Measurements from ENCODE around the gene PTPRN2.
"Not testable (repeated sequence)": the region's sequence is repeated elsewhere in the genome, so short reads cannot be mapped to it uniquely, and the experiment has no call there.

Gene PTPRN2

DNA sequence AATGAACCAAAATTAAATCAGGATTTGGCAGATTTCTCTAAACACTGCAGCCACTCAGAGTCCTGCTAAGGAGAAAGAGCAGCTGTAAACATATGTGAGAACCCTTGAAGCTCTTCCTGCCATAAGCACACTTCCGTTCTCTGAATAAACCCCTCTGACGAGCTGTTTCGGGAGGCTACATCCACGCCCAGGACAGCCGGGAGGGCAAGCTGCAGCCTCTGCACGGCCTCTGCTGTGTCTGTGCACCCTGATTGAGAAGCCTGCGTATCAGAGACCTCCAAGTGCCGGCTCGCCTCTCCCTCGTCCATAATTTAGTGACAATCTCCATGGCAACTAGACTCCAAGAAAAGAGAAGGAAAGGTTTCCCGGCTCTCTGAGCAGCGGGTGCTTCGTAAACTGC, 114.4 kb downstream of the PTPRN2 start:
- Mint-ChIP-seq H3K4me3 (no peak overlapping the region), H3K36me3 (no peaks in the 10 kb centered on the region), H3K9me3 (no peaks in the 10 kb centered on the region), H3K4me1 (no peaks in the 10 kb centered on the region), H3K27me3 (peaks cover 5% of the 10 kb centered on the region), H3K27ac (no peak overlapping the region)

DNA sequence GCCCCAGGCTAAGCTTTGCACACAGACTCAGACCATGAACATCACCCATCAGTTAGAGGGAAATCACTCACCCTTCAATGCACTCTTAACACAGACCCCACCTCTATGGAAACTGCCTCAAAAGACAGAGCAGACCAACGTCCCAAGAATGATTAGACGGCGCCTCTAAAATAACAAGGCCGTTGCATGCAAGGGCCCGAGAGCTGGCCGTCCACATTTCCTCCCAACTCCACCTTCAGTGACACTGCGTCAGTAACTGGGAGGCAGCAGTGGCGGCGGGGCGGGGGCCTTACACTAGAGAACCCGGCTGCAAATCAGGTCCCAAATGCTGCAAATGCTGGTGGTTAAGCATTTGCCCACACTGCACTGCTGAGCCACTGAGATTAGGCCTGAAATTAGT, 115.0 kb downstream of the PTPRN2 start:
- no peaks in the 10 kb centered on the region for H3K36me3 Mint-ChIP-seq
- H3K4me1 Mint-ChIP-seq: no peaks in the 10 kb centered on the region
- peaks cover 5% of the 10 kb centered on the region for H3K27me3 Mint-ChIP-seq
- no peak overlapping the region for H3K4me3 Mint-ChIP-seq
- no peaks in the 10 kb centered on the region for H3K9me3 Mint-ChIP-seq
- no peak overlapping the region for H3K27ac Mint-ChIP-seq

DNA sequence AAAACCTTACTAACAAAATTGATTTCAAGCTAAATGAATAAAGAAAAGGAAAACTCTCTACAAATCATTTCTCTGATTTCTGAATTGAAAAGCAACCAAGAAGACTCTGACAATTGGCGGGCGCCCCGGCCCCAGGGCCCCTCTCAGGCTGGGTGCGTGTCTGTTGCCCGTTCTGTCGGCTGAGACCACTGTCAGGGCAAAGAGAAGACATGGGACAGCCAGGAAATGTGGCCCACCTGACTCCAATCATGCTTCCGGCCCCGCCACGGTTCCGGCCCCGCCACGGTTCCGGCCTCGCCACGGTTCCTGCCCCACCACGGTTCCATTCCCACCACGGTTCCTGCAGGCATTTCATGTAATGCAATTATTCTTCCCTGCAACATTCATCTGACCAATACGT, 115.9 kb downstream of the PTPRN2 start:
- no peak overlapping the region for H3K27ac Mint-ChIP-seq
- H3K4me3 Mint-ChIP-seq: no peak overlapping the region
- peaks cover 5% of the 10 kb centered on the region for H3K27me3 Mint-ChIP-seq
- no peaks in the 10 kb centered on the region for H3K9me3 Mint-ChIP-seq
- H3K36me3 Mint-ChIP-seq: no peaks in the 10 kb centered on the region
- H3K4me1 Mint-ChIP-seq: no peaks in the 10 kb centered on the region

DNA sequence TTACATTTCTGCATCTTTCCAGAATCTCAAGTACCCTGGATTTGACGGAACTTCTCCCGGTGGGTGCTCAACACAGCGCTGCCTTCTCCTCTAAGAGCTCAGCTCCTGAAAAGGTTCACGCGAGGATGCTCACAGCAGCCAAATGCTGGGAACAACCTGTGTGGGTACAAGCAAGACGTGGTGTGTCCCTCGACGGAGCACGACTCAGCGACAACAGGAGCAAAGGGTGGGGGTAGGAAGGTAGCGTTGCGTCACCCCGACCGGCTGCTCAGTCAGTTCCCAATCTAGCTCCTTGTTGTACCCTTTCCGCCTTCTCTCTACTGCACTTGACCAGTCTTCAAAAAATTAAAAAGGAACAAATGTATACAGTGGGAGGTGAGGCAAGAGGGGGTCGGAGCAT, 117.3 kb downstream of the PTPRN2 start:
- no peak overlapping the region for H3K27ac Mint-ChIP-seq
- no peak overlapping the region for H3K4me3 Mint-ChIP-seq
- no peaks in the 10 kb centered on the region for H3K36me3 Mint-ChIP-seq
- H3K4me1 Mint-ChIP-seq: no peaks in the 10 kb centered on the region
- no peaks in the 10 kb centered on the region for H3K9me3 Mint-ChIP-seq
- peaks cover 5% of the 10 kb centered on the region for H3K27me3 Mint-ChIP-seq

DNA sequence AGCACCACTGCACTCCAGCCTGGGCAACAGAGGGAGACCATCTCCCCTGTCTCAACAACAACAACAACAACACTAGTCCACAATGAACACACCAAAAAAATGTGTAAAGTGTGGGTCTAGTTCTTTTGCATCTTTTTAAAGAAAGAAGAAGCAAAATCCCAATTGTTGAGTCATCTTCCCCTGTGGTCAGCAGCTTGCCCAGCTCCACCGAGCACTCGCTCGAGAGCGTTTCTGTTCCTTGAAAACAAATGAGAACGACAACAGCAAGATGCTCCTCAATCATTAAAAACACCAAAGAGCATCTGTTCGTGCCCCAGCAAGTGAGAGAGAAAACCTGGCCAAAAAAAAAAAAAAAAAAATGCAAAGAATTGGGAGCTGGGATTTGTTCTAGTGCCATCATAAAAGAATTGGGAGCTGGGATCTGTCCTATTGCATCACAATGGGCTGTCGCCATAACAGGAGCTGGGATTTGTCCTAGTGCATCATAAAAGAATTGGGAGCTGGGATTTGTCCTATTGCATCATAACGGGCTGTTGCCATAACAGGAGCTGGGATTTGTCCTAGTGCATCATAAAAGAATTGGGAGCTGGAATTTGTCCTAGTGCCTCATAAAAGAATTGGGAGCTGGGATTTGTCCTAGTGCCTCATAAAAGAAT, 118.1 kb downstream of the PTPRN2 start:
- Mint-ChIP-seq H3K27ac (no peak overlapping the region), H3K4me1 (no peaks in the 10 kb centered on the region), H3K27me3 (peaks cover 5% of the 10 kb centered on the region), H3K9me3 (no peaks in the 10 kb centered on the region), H3K4me3 (no peak overlapping the region), H3K36me3 (no peaks in the 10 kb centered on the region)

DNA sequence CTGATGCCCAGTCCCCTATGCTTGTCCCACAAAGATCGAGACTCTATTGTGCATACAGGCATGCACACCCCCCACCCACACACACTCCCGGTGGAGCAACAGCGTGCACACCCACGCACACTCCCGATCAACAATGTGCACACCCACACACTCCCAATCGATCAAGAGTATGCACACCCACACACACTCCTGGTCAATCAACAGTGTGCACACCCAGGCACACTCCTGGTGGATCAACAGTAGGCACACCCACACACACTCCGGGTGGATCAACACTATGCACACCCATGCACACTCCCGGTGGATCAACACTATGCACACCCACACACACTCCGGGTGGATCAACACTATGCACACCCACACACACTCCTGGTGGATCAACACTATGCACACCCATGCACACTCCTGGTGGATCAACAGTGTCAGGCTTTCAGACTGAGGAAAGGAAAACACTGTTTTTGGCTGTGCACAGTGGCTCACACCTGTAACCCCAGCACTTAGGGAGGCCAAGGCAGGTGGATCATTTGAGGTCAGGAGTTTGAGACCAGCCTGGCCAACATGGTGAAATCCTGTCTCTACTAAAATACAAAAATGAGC, 118.8 kb downstream of the PTPRN2 start:
- peaks cover 5% of the 10 kb centered on the region for H3K27me3 Mint-ChIP-seq
- H3K9me3 Mint-ChIP-seq: no peaks in the 10 kb centered on the region
- H3K4me1 Mint-ChIP-seq: no peaks in the 10 kb centered on the region
- no peaks in the 10 kb centered on the region for H3K36me3 Mint-ChIP-seq
- no peak overlapping the region for H3K27ac Mint-ChIP-seq
- no peak overlapping the region for H3K4me3 Mint-ChIP-seq

DNA sequence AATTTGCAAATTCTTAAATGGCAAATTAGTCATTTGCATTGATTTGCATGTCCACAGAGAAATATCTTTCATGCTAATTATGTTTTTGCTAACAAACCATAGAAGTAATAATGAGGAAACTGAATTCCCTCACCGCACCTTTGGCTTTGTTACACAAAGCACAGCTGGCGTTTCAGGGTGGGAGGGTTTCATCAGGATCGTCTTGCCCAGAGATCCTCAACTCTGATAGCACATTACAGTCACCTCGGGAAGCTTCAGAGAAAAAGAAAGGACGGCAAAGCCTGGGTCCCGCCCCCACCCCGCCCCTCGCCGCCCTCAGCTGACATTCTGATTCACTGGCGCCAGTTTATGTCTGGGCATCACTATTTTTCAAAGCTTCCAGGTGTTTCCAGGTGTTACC, 119.4 kb downstream of the PTPRN2 start:
- no peak overlapping the region for H3K4me3 Mint-ChIP-seq
- H3K4me1 Mint-ChIP-seq: no peaks in the 10 kb centered on the region
- no peak overlapping the region for H3K27ac Mint-ChIP-seq
- H3K36me3 Mint-ChIP-seq: no peaks in the 10 kb centered on the region
- H3K27me3 Mint-ChIP-seq: peaks cover 5% of the 10 kb centered on the region
- no peaks in the 10 kb centered on the region for H3K9me3 Mint-ChIP-seq

DNA sequence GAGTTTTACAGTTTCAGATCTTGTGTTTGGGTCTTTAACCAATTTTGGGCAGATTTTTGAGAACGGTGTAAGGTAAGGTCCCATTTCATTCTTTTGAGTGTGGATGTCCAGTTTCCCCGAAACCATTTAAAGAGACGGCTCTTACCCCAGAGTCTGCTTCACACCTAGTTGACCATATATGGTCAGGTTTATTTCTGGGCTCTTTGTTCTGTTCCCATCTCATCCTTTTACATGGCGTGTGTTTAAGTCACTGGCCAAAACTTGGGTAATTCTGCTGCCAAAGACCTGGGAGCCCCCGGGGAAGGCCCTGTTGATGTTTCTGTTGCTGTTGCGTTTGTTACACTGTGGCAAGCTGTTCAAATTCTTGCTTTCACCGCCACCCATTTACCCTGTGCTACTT, 120.1 kb downstream of the PTPRN2 start:
- Mint-ChIP-seq H3K4me1 (no peaks in the 10 kb centered on the region), H3K4me3 (no peak overlapping the region), H3K36me3 (no peaks in the 10 kb centered on the region), H3K27me3 (peaks cover 5% of the 10 kb centered on the region), H3K9me3 (no peaks in the 10 kb centered on the region), H3K27ac (no peak overlapping the region)

DNA sequence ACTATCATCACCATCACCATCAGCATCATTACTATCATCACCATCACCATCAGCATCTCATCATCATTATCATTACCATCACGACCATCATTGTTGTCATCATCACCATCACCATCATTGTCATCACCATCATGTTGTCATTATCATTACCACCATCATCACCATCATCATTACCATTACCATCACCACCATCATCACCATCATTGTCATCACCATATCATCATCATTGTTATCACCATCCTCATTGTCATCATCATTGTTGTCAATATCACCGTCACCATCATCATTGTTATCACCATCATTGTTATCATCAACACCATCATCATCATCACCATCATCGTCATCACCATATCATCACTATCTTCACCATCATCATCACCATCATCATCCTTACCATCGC, 124.3 kb downstream of the PTPRN2 start:
- no peaks in the 10 kb centered on the region for H3K9me3 Mint-ChIP-seq
- H3K27ac Mint-ChIP-seq: no peak overlapping the region
- no peak overlapping the region for H3K4me3 Mint-ChIP-seq
- no peaks in the 10 kb centered on the region for H3K4me1 Mint-ChIP-seq
- H3K27me3 Mint-ChIP-seq: no peaks in the 10 kb centered on the region
- H3K36me3 Mint-ChIP-seq: no peaks in the 10 kb centered on the region

DNA sequence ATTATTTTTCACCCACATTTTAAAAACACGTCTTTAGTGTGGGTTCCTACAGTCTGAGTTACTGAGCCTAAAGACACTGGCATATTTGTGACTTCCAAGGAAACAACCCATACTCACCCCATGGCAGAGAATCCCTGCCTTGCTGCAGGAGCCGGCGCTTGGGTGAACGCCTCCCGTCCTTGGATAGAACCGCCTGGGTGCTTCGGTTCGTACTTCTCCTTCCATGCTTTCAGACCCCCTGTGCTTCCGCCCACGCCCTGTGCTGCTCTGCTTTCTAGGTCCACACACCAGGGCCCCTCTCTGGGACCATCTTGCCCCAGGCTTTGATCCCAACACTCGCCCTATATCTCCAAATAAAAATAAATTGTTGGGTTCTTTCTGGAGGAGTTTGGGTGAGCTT, 125.8 kb downstream of the PTPRN2 start:
- no peaks in the 10 kb centered on the region for H3K9me3 Mint-ChIP-seq
- H3K36me3 Mint-ChIP-seq: no peaks in the 10 kb centered on the region
- H3K27me3 Mint-ChIP-seq: no peaks in the 10 kb centered on the region
- H3K27ac Mint-ChIP-seq: no peak overlapping the region
- H3K4me1 Mint-ChIP-seq: no peaks in the 10 kb centered on the region
- no peak overlapping the region for H3K4me3 Mint-ChIP-seq

DNA sequence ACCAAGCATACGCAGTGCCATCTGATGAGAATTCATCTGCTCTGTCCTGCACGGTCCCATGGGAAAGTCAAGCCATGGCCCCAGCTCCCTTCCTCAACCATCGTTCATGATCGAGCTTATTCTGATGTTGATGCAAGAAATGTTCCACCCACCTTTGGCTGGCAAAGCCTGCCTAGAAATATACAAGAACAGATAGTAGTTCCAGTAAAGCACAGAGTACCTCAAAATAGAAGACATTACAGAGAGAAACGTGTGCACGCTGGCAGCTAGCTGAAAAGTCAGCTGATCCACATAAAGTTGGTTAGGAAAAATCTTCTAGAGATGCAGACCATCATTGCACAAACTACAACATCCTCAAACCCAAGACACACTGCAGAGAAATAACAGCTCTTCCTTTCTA, 127.0 kb downstream of the PTPRN2 start:
- H3K4me1 Mint-ChIP-seq: no peaks in the 10 kb centered on the region
- no peak overlapping the region for H3K4me3 Mint-ChIP-seq
- no peaks in the 10 kb centered on the region for H3K9me3 Mint-ChIP-seq
- H3K27ac Mint-ChIP-seq: no peak overlapping the region
- no peaks in the 10 kb centered on the region for H3K36me3 Mint-ChIP-seq
- H3K27me3 Mint-ChIP-seq: no peaks in the 10 kb centered on the region

DNA sequence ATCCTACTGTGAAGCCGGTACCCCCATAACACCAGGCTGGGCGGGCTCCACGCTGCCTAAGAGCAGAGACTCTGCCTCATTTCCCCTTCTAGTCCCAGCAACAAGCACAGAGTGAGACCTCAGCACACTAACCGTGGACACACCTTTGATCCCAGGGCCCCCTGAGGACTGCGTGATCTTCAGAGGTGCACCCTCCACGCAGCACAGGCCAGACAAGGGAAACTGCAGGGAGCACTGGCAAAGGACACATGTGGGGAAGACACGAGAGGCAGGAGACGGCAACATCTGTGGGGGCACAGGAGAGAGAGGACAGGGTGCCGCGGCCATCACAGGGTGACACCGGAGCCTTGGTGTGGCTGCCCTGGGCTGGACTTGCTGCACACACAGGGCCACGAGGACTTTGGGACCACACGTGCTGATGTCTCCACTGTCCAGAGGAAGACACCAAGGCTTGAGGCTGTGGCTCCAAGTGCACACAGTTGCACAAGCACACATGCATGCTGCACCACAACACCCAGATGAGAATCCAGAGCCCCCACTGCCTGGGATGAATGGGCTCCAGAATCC, 128.8 kb downstream of the PTPRN2 start:
- no peaks in the 10 kb centered on the region for H3K27me3 Mint-ChIP-seq
- H3K27ac Mint-ChIP-seq: no peak overlapping the region
- H3K9me3 Mint-ChIP-seq: no peaks in the 10 kb centered on the region
- H3K4me3 Mint-ChIP-seq: no peak overlapping the region
- H3K4me1 Mint-ChIP-seq: no peaks in the 10 kb centered on the region
- H3K36me3 Mint-ChIP-seq: no peaks in the 10 kb centered on the region

DNA sequence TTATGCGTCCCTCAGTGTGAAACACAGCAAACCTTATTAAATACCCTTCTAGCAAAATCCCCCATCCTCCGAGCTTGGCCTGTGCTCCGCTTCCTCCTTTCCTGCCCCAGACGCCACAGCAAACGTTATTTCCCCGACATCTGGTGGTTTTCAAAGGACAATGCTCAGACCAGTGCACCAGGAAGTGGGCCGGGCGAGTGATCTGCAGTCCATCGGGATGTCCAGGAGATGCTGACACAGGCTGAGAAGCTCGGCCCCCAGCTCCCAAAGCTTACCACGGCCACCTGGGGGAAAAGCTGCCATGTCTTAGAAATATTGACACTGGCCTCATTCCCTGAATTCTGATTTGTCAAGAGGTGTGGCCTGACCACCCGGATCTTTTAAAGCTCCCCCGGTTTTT, 129.5 kb downstream of the PTPRN2 start:
- Mint-ChIP-seq H3K4me1 (no peaks in the 10 kb centered on the region), H3K27me3 (no peaks in the 10 kb centered on the region), H3K36me3 (no peaks in the 10 kb centered on the region), H3K9me3 (no peaks in the 10 kb centered on the region), H3K27ac (no peak overlapping the region), H3K4me3 (no peak overlapping the region)

DNA sequence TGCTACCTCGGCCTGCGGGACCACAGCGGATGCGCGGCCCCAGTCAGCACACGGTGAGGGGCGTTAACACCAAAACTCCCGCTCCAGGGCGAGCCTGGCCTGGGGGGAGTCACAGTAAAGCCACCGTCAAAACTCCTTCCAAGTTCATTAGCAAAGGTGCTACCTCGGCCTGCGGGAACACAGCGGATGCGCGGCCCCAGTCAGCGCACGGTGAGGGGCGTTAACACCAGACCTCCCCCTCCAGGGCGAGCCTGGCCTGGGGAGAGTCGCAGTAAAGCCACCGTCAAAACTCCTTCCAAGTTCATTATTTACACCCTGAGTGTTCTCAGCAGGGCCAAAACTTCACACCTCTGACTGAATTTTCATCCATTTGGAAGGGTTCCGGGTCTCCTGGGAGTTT, 130.0 kb downstream of the PTPRN2 start:
- not testable (repeated sequence) for H3K27me3 Mint-ChIP-seq, H3K4me1 Mint-ChIP-seq, H3K9me3 Mint-ChIP-seq, H3K27ac Mint-ChIP-seq, H3K4me3 Mint-ChIP-seq, H3K36me3 Mint-ChIP-seq

DNA sequence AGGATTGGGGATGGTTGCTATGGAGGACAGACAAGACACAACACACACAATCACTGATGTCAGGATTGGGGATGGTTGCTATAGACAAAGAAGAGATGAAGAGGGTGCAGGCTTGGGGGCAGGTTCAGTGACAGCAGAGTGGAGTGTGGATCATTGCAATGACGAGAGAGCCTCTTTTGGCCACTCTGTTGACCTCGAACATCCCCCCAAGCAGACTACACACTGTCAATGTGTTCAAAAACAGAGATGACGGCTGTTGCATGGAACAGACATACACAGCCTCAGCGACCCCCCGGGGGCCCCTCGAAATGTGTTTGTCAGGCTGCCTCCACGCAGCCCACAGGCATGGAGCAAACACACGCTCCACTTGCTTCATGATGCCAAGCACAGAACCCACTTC, 133.0 kb downstream of the PTPRN2 start:
- H3K9me3 Mint-ChIP-seq: no peaks in the 10 kb centered on the region

DNA sequence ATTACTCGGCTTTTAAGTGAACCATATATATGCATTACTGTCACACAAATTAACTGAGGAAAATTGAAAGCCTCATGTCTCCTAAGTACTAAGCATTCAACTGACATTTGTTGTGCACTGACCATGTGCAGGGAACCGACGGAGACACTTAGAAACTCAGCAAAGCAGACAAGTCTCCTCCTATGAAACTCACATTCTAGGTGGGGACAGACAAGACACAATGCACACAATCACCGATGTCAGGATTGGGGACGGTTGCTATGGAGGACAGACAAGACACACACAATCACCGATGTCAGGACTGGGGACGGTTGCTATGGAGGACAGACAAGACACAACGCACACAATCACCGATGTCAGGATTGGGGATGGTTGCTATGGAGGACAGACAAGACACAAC, 134.0 kb downstream of the PTPRN2 start:
- Mint-ChIP-seq H3K9me3 (no peaks in the 10 kb centered on the region), H3K4me1 (no peaks in the 10 kb centered on the region), H3K27ac (no peak overlapping the region), H3K4me3 (no peak overlapping the region), H3K36me3 (no peaks in the 10 kb centered on the region), H3K27me3 (no peaks in the 10 kb centered on the region)

More for the DNA sequence above, 133.0 kb downstream of the PTPRN2 start:
- no peaks in the 10 kb centered on the region for H3K4me1 Mint-ChIP-seq
- no peaks in the 10 kb centered on the region for H3K27me3 Mint-ChIP-seq
- no peaks in the 10 kb centered on the region for H3K36me3 Mint-ChIP-seq
- no peak overlapping the region for H3K27ac Mint-ChIP-seq
- no peak overlapping the region for H3K4me3 Mint-ChIP-seq

DNA sequence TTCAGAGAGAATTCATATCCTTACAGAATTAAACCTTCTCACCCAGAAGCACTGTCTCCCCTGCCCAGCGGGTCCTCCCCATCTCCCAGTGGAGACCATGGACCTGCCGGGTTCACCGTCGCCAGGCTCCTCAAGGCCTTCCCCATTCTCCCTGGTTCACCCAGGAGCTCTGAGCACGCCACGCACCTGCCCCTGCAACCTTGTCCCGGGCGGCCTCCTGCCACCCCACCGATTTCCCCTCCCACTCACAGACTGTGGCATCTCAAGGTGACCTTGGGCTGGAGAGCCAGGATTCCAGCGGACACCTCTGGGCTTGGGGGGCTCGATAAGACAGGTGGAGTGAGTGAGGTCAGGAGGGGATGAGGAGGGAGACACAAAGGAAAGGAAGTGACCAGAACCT, 135.3 kb downstream of the PTPRN2 start:
- Mint-ChIP-seq H3K4me3 (no peak overlapping the region), H3K36me3 (no peaks in the 10 kb centered on the region), H3K27me3 (no peaks in the 10 kb centered on the region), H3K27ac (no peak overlapping the region), H3K4me1 (no peaks in the 10 kb centered on the region), H3K9me3 (no peaks in the 10 kb centered on the region)
